ENCODE data around the gene TRIM28.

The TRIM28 gene

DNA sequence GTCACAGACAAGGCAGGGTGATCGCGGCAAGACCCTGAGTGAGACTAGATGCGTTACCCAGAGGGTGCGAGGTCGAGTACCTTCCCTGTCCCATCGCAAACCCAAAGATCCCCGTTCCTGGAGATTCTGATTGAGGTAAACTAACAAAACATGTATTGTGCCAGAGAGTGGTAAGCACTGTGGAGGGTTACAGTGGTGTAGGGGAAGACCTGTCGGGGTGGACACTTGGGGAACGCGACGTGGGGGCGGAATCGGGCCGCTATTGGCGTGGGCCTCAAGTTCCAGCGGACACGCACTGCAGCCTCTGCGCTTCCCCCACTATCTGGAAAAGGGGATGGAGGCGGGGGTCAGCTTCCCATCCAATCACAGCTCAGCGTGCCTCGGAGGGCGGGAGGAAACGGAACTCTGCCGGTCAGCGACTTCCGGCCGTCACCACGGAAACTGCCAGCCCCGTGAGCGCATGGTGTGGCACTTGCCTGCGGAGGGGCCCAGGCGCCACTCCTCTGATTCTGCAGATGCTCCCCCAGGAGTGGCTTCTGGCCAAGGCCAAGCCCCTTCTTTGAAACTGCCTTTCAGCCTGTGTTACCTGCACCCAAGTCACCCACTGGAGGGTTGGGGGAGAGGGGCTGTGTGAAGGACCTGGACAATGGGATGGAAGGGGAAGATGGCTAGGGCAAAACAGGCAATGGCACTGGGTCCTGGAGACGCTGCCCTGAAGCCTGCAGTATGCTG is 15.6 kb downstream of the TRIM28 start:
- peak; percentile 93 for DNase-seq

DNA sequence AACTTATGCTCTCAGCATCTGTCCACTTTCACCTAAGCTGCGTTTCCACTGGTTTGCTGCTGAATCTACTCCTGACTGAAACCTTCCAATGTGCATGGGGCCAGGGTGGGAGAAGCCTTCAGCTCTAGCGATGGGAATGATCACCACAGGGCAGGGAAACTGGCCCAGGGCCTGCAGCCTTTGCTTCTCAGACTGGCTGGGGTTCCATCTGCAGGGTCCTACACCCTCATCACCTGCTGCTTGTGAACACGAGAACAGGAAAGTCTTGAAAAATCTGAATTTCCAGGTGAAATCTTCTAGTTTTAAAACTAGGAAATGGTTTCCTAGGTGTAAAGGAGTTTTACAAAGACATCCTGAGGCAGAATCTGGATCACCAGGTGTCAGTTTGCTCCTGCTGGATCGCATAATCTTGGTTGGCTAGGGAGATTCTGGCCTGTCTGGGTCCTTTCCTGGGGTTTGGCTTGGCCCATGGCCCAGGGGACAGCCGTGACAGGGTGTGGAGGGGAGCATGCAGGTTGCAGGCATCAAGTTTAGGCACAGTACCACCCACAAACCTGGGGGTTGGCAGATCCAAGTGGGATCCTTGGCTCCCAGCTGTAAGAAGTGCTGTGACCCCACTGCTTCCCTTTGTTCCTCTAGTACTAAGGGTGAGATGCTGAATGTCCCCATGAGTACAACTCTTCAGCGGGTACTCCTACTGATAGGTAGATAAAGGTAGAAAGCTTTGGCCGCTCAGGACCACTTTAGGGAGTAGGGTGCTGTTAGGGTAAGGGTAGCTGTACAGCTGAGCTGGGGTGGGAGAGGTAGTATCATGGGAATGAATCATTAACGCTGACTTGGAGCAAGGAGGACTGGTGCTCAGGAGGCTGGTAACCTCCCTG is 16.4 kb downstream of the TRIM28 start:
- DNase-seq, result no peak

GRCh38 chr19:58560921-58561320 is 17.1 kb downstream of the TRIM28 start:
- no peak for DNase-seq

GRCh38 chr19:58561373-58562121 is 17.7 kb downstream of the TRIM28 start:
- DNase-seq, result no peak

DNA sequence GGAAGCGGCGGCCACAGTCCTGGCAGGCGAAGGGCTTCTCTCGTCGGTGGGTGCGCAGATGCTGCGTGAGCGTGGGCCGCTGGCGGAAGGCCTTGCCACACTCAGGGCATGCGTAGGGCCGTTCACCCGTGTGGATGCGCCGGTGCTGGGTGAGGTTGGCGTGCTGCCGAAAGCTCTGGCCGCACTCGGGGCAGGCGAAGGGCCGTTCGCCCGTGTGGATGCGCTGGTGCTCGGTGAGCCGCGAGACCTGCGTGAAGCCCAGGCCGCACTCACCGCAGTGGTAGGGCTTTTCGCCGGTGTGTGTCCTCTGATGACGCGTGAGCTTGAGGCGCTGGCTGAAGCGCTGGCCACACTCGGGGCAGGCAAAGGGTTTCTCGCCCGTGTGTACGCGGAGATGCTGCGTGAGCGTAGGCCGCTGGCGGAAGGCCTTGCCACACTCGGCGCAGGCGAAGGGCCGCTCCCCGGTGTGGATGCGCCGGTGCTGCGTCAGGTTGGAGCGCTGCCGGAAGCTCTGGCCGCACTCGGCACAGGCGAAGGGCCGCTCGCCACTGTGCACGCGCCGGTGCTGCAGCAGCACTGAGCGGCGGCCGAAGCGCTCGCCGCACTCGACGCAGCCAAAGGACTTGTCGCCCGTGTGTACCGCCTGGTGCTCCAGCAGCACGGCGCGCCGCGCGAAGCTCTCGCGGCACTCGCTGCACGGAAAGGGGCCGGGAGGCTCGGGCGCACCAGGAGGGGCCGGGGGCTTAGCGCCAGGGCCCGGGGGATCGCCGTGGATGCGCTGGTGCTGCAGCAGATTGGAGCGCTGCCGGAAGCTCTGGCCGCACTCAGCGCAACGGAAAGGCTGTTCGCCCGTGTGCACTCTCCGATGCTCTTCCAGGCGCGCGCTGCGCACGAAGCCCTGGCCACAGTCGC is 18.5 kb downstream of the TRIM28 start:
- peak; percentile 81 for DNase-seq

GRCh38 chr19:58563034-58563573 is 19.2 kb downstream of the TRIM28 start:
- DNase-seq, result no peak

GRCh38 chr19:58563823-58564222 is 20.0 kb downstream of the TRIM28 start:
- DNase-seq, result no peak

- no peak for DNase-seq
Observed at GRCh38 chr19:58566989-58567388, 23.1 kb downstream of the TRIM28 start.

DNA sequence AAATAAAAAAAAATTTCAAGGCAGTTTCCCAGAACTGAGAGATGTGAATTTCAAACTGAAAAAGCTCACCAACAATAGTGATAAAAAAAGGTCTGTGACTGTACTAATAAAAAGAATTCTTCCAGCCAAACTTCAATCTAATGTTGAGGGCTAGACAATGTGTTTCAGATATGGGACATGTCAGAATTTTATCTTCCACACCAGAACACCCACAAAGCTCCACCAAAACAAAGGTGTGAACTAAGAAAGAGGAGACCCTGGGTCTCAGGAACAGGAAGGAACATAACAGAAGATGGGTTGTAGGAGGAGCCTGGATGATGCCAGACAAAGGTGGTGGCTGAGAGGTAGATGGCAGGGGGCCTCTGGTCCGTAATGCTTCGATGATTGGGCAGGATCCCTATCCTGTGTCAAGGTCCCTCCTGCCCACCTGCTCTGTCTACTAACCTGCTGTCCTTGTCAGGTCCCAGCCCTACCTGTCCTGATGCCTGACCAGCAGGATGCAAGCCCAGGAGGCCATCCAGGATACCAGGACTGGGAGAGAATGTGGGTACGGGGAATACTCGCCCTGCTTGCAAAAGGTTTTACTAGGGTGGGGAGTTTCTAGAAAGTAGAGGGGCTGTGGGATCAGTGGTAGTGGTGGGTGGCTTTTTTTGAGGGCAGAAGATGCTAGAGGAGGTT is 24.7 kb downstream of the TRIM28 start:
- no peak for DNase-seq

DNA sequence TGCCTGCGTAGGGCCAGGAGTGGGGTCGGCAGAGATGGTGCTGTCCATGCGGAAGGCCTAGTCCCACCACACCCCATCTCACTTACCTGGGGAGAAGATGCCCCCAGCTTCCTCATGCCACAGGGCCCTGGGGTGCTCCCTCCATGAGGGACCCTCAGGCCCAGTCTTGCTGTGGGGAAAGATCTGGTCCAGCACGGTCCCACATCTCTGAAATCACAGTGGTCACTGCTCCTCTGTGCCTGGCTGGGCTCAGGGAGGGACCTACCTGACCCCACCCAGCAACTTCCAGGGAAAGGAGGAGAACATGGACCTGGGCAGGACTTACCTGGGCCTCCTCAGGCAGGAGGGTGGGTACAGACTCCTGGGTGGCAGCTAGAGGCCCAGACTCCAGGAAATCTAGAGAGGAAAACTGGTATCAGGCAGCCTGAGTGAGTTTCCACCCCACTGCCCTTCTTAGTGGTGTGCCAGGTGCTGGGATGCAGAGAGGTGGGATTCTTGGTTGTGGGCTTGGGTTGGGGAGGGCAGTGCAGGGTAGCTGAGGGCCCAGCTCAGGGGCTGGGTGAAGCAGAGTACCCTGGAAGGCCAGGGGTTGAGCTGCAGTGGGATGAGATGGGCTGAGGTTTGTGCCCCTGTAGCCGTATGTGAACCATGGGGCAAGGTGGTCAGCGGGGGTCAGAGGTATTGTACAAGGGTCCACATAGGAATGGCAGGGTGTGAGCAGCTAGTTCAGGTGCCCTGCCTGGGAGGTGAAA is 25.5 kb downstream of the TRIM28 start:
- DNase-seq, result no peak

GRCh38 chr19:58569943-58570670 is 26.2 kb downstream of the TRIM28 start:
- no peak for DNase-seq

- no peak for DNase-seq
Observed at GRCh38 chr19:58570770-58571574, 27.1 kb downstream of the TRIM28 start.

DNA sequence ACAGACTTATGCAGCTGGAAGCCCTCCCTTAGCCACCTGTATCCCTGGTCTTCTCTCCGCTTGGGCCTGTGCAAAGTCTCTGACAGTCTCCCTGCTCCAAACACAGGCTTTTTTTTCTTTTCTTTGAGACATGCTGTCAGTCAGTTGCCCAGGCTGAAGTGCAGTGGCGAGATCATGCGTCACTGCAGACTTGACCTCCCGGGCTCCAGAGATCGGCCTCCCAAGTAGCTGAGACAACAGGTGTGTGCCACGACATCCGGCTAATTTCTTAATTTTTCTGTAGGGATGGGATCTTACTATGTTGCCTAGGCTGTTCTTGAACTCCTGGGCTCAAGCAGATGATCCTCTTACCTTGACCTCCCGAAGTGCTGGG is 27.7 kb downstream of the TRIM28 start:
- DNase-seq, result no peak

DNA sequence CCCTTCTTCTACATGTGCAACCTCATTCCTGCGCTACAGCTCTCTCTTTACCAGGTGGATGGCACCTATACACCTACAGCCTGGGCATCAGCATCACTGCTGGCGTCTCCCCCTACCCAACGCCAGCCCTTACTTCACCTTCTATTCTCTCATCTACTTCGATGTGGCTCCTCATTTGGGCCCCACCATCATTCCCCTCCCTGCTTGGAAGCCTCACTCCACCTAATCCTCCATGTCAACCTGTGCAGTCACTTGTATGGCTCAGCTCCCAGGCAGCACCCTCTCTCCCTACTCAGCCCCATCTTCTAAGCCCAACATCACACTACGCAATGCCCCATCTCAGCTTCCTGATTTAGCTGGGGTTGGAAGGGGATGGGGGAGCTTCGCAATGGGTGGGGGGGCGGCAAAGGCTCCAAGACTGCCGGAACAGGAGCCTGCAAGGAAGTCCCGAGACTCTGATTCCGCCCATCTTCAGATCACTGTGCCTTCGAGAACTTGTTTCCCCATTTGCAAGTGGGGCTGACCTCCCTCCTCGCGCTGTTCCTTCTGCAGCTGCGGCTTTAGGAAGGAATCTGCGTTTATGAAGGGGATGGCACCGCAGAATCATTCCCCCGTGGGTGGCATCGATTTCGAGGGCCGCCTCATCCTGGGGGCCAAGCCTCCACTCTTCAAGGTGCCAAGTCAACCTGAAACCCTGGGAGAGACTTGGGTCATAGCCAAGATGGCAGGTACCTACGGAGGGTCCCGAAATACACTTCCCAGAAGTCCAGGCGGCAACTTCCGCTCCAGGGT is 28.4 kb downstream of the TRIM28 start:
- DNase-seq, result no peak

GRCh38 chr19:58572818-58573657 is 29.2 kb downstream of the TRIM28 start, which contains the start of gene MZF1:
MZF1 (minus strand) TSS chr19:58573335; CDS start chr19:58571389, 1,946 bp downstream.
- DNase-seq, result peak; percentile 100

DNA sequence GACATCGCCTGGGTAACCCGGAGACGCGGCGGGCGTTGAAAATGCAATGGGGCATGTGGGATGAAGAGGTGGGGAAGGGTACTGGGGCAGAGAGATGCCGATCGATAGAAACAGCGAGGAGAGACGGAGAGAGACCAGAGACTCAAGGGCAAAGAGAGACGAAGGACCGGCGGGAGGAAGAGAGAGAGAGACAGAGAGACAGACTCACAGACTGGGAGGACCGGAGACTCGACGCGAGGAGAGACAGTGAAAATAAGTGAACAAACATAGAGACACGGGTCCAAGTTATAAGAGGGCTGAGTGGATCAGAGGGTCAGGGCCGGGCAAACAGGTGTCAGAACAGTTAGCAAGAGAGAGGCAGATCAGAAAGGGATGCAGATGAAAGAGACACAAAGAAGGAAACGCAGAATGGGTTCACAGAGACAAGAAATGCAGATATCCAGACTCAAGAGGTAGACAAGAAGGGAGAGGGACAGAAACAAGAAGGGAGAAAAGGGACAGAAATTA is 29.8 kb downstream of the TRIM28 start:
- no peak for DNase-seq

Data from right kidney (tissue), 1 donor.